Stimulated activated CD8-positive, alpha-beta memory T cell treated with anti-CD3 and anti-CD28 coated beads, Interleukin-12 subunit alpha, Interleukin-12 subunit beta, amount 100 ng/mL, for 1 hour (primary cell): ENCODE data around the gene HOXA1.

Experiments used
- DNase-seq: peaks from one replicate; pipeline ENCODE4 v3.0.0-alpha.2; 2020; ENCODE audit warnings: low read depth

HOXA1 gene

DNA sequence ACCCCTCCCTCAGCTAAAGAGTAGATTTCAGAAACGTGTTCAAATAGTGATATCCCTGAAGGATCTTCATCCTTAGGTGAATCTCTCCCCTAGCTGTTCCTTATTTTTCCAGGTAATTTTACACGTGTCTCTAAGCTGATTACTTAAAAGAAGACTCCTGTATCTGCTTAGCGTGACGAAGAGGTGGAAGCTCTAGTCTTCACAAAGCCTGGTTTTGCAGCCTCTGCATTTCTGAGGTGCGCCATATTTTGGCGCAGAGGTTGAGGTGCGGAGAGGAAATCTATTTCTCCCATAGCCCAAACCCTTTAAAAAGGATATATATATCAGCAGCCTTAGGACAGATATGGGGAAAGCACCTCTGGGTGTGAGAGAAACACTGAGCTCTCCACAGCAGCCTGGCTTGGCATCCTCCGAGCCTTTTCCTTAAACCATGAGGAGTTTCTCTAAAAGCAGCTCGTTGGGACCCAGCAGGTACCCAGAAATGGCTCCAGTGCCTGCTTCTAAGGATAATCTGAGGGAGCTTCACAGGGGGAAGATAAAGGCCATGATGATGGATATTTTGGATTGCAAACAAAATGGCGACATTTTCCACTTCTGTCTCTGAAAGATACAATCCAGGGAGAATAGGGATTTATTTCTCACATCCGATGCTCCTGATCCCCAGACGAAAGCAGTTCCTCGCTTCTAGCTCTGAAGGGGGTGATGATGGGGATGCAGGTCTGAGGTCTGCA, 9.7 kb upstream of the HOXA1 start:
- no peak for DNase-seq

- no peak for DNase-seq
These were observed 8.7 kb upstream of the HOXA1 start for GRCh38 chr7:27104341-27105058.

DNA sequence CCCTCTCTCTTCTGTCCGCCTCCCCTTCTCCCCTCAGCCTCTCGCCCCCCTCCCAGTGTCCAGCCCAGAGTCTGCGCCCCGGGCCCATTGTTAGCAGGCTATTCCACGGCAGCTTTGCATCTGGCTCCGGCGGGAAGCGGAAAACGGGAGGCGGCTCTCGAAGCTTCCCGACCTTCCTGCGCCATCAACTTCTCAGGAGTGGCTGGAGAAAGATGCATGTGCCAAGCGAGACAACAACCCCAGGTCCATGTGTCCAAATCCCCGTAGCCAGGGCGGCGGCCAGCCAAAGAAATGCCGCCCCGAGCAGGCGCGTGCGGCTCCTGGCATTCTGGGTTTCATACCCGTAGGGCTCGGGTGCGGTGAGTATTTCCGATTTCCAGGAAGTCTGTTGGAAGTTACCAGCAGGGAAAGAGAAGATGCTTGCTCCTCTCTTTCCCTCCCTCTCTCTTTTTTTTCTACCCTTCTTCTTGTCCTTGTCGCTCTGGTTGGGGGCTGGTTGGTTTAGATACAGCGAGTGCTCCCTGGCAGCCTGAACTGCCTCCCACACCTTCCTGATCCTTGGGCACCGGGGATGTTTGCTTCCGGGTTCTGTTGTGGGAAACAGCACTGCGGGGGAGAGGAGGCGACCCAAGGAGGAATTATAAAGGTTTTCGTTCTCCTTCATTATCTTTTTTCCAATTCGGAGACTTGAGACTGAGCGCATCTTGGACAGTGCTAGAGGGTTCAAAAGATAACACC, 7.9 kb upstream of the HOXA1 start:
- DNase-seq: no peak

DNA sequence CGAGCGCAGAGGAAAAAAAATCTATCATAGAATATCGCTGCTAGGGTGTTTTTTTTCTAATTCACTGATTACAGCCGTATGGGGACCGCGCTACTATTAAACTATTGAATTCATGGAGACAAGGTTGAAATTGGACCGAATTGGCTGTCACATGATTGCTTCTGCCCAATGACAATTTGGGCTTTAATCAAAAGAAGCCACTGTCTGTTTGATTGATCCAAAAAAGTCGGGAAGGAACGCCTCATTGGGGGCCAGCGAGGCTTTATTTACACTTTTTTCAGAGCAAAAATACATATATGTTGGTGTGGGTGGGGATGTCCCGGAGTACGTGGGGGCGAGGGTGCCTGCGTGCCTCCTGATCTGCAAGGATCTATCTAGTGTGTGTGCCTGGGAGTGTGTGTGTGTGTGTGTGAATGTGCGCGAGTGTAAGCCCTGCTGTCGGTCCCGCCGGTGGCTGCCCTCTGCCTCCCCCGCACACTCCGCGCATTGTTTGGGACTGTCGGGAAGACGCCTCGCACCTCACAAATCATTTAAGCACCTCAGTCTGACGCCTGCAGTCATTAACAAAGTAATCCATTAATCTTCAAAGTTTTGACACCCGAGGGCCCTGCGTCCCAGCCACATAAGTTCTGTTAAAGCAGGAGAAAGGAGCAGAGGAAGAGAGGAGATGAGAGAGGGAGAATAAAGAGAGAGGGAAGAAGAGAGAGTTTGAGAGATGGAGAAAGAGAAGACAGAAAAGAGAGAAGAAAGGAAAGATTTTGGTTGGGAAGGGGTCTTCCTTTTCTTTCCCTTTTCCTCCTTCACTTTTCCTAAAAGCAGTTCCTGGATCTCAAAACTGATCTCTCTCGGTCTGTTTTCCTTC, 7.0 kb upstream of the HOXA1 start, which contains the start of gene HOXA2:
Gene HOXA2 (minus strand): TSS at position 103 of the 862 bp plus-strand sequence. CDS start 183 bp downstream, outside the sequence.
- DNase-seq: no peak

DNA sequence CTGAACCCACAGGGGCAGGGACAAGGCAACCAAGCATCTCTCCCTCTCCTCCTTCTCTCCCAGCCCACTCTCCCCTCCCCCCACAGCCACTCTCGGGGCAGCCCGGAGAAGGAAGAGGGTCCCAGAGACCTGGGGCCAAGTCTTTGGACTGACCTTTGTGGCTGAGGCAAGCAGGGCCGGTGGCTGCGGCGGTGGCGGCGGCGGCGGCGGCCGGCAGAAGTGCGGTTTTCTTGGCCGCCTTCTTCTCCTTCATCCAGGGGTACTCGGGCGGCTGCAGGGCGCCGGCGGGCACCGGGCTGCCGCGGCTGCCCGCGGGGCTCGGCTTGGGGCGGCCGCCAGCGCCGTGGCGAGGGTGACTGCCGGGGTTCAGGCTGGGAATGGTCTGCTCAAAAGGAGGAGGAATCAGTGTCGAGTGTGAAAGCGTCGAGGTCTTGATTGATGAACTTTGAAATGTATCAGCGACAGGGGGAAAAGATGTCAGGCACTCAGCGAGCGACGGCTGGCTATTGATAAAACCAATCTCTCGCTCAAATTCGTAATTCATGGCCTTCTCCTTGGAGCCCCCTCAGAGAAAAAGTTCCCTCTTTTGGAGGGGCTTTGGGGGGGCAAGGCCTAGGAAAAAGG, 6.3 kb upstream of the HOXA1 start:
- DNase-seq: no peak

- no peak for DNase-seq
These were observed 5.6 kb upstream of the HOXA1 start for GRCh38 chr7:27101171-27101956.

DNA sequence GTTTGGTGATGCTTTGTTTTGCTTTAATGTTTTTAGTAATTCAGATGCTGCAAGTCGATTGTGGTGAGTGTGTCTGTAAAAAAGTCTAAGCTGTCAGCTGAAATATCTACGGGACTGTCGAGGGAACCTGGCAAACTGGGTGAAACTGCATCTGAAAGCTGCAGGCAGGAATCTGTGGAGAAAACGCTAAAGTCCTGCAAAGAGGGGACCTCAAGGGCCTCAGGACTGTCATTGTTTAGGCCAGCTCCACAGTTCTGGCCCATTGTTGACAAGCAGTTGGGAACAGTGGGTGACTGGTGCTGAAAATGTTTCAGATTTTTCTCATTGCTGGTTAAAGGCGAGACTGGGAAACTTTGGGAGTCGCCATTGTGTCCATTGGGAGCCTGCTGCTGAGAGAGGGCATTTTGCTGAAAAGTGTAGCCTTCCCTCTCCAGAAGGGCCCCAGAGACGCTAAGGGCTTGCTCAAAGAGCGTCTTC, 4.9 kb upstream of the HOXA1 start:
- DNase-seq: no peak

DNA sequence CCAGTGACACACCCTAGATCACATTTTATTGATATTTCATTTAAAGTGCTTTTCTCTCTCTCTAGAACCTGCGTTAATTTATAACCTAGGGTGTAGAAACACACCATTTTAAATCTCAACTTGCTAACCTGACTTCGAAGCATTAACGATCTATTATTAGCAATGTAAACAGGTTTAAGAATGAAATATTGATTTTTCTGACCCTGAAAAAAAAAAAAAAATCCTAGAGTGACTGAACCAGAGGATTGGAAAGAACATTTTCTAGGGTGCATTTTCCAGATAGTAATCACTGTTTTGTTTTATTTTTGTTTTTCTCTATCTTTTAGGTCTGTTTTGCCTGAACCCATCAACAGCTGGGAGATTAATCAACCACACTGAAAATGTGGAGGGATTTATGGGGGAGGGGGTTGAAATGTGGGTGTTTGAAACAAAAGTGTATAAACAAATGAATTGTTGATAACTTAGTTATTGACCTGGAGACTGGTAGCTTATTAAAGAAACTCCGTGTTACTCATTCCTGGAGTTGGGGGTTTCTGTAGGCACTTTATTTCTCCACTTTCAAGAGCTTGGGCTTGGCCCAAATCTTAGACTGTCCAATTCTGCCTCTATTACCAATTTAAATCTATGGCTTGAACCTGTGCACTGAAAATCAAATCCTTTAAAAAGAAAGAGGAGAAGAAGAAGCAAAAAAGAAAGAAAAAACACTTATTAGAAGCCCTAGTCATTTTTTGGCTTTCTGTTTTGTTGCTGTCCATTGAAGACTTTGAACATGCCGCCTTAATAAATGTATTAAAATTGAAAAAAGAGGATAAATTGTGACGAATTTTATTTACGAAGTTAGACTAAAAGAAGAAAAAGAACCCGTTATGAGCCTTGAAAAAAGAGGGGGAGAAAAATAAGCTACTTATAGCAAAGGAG, 3.9 kb upstream of the HOXA1 start:
- no peak for DNase-seq

- DNase-seq: no peak
These were observed 3.0 kb upstream of the HOXA1 start for GRCh38 chr7:27098578-27099451.

DNA sequence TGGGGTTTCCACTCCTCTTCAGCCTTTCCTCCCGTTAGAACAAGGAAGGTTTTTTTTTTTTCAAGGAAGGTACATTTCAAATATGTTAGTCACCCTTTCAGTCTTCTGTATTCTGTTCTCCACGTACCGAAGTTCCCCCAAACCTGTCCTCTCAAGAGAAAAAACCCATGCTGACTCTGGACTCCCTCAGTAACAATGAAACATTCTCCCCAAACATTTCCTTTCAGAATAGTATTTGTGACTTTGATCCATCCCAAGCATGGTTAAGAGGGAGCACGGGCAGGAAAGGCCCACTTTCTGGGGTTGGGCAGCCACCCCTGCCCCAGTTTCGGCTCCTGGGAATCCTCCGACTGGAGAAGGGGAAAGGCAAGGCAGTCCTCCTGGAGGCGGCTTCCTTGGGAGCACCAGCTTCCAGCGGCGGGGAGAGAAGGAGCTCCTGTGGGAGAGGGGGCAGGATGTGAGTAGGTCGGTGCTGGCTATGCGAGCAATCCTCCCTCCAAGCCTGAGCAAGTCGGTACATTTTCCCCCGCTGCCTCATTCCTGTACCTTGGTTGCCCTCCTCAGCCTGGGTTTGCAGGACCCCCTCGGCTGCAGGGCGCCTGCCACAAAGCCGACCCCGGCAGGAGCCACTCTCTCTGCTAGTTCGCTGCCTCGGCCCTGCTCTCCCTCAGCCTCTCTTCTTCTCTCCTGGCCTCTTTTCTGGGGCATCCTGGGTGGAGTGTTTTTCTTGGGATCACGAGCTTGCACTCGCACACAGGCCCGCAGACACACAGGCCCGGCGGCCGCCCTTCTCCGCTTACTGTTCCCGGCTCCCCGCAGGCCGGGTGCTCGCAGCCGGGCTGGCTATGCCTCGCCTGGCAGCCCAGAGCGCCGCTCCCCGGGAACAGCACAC, 2.1 kb upstream of the HOXA1 start:
- no peak for DNase-seq

DNA sequence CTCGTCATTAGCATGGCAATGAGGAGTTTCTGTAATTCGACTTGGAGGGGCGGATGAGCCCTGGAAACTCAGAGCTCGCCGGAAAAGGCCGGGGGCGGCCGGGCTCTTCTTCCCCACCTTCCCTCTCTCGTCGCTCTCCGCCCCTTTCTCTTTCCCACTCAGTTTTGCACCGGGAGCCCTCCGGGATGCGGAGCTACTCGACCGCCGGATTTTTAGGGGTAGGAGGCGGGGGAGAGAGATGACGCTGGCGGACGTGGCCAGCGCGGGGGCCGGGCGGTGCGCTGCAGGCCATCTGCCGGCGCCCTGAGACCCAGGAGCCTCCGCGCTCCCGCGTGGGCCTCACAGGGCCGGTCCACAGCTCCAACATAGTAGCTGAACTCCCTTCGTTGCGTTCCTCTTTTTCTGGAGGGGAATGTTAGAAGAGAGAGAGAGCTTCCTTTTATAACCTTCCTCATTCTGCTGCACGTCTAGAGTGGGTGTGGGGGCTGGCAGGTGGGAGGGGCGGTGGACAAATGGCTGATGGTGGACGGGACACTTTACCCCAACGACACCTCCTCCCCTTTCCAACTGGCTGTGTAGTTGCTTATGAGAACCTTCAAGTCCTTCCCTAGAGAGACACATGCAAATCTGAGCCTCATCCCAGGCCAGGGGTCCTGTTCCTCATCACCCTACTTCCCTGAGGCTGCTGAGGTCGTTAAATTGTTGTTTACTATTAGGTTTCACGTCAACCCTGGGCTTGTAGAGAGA, 1.1 kb upstream of the HOXA1 start:
- DNase-seq: no peak

GRCh38 chr7:27095050-27095896, 527 bp downstream of the HOXA1 start:
- no peak for DNase-seq

DNA sequence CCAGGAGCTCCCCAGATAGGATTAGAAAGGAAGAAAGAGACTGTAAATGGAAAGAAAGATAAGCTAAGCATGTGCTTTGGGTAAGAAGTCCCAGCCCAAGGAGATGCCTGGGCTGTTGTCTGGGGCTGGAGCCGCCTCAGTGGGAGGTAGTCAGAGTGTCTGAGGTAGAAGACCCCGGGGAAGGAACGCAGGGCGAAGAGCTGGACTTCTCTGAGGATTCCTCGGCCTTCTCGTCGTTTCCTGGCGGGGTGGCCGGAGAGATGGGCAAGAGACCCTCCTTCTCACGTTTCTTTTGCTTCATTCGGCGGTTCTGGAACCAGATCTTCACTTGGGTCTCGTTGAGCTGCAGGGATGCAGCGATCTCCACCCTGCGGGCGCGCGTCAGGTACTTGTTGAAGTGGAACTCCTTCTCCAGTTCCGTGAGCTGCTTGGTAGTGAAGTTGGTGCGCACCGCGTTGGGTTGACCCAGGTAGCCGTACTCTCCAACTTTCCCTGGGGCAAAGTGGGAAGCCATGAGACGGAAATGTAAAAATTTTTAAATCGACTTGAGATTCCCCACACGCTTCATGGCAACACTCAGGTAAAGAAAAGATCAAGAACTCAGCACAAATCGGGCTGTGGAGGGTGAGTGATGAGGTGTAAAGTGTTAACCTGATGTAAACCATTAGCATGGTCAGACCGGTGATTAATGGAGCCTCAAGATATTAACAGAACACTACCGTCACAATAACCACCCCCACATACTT, 1.3 kb downstream of the HOXA1 start:
- no peak for DNase-seq

DNA sequence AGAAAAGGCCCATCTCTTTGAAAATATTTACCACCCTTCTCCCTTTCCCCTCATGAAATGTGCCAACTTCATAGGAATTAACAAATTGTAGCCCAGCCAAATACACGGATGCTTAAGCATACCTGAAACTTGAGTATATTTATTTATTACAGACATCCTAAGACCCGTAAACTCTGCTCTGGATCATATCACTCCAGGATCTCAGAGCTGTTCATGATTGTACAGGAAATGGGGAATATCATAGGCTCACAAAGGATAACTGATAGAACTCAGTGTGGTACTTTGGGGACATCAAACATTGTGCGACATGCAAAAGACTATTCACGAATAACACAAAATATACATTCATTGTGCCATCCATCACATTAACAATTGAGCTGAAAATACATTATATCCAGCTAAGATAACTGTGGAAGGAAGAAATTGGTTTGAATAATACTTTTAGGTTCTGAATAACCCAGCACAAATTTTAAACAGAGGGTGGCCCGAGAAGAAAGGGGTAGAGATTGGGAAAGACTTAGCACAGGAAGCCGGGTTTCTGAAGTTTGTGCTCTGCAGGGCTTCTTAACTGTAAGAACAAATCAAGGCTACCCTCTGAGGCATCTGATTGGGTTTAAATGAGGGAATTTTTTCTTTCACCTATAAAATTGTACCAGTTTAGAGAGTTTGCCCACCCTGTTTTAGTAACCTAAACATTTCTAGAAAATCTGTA, 2.5 kb downstream of the HOXA1 start:
- no peak for DNase-seq

- DNase-seq: no peak
These were observed 3.0 kb downstream of the HOXA1 start for GRCh38 chr7:27092819-27093110.
